RWPE2 (cell line): Measurements from ENCODE around the gene RGS16.
"Not testable (repeated sequence)": the region's sequence is repeated elsewhere in the genome, so short reads cannot be mapped to it uniquely, and the experiment has no call there.

ENCODE experiments used
- ATAC-seq: fragments of 200-7000 bp; cut with Tn5 transposase; 3 replicates; pipeline ENCODE4 v1.9.1; 2021; ENCODE audit warnings: low read depth
- DNase-seq: peaks from one replicate; pipeline ENCODE4 v3.0.0-alpha.2; 2020; ENCODE audit warnings: low spot score
- H3K27ac ChIP-seq: fragments of 450-650 bp; 2 replicates; pipeline ENCODE4 v1.5.1; 2017; ENCODE audit warnings: mild to moderate bottlenecking; ENCODE audit not compliant: poor library complexity, severe bottlenecking
- H3K27me3 ChIP-seq: fragments of 250-450 bp; sonication (Bioruptor Pico); 2 replicates; pipeline ENCODE4 v1.5.1; 2021; ENCODE audit warnings: mild to moderate bottlenecking, moderate library complexity; ENCODE audit not compliant: insufficient read depth, poor library complexity, severe bottlenecking
- H3K36me3 ChIP-seq: fragments of 250-450 bp; sonication (Bioruptor Pico); 2 replicates; pipeline ENCODE4 v1.5.1; 2020; ENCODE audit warnings: low read depth, mild to moderate bottlenecking, moderate library complexity
- H3K4me1 ChIP-seq: fragments of 250-450 bp; sonication (Bioruptor Pico); 2 replicates; pipeline ENCODE4 v1.5.1; 2021; ENCODE audit warnings: mild to moderate bottlenecking, moderate library complexity; ENCODE audit not compliant: insufficient read depth, poor library complexity, severe bottlenecking
- H3K4me3 ChIP-seq: fragments of 250-450 bp; sonication (Bioruptor Pico); 2 replicates; pipeline ENCODE4 v1.5.1; 2021; ENCODE audit warnings: mild to moderate bottlenecking, moderate library complexity; ENCODE audit not compliant: severe bottlenecking
- H3K9me3 ChIP-seq: fragments of 250-450 bp; sonication (Bioruptor Pico); 2 replicates; pipeline ENCODE4 v1.5.1; 2021; ENCODE audit warnings: mild to moderate bottlenecking, moderate library complexity; ENCODE audit not compliant: severe bottlenecking
- TF ChIP-seq, protein P1 (sequence below): fragments of 450-650 bp; IDR thresholded peaks from one replicate; pipeline ENCODE4 v1.5.1; 2017; ENCODE audit warnings: mild to moderate bottlenecking, moderate library complexity; ENCODE audit not compliant: poor library complexity, severe bottlenecking

The RGS16 gene

DNA sequence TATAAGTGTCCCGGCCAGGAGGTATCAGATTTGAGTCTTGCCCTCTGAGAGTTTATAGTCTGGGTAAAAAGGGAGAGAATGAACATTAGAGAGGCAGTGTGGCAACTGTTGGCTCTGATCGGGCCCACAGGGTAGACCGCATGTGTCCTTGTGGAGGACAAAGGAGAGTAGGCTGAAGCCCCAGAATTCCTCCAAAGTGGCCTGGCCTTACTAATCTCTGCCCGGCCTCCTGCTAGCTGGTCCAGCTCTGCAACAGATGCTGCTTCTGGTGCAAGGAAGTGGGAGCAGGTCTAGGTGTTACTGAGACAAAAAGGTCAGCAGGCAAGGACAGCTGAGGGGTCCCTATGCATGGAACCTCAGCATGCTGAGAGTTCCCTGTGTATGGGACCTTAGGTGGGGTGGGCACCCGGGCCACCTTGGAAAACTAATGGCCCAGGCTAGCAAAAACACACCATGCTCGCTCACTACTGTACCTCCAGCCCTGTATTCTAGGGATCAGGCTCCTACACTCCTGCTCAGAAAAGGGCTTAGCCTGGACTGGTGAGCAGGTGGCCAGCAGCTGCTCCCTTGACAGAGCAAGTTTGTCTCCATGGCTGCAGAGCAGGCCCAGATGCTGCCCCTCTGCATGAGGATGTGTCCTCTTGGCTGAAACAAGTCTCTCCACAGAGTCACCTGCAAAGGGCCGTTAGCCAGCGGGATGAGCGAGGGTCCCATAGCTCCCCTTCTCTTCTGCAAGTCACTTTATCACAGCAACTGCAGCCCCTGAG is 30.3 kb upstream of the RGS16 start:
- no peaks in the 10 kb centered on the region for H3K36me3 ChIP-seq
- TF ChIP-seq, protein P1, sequence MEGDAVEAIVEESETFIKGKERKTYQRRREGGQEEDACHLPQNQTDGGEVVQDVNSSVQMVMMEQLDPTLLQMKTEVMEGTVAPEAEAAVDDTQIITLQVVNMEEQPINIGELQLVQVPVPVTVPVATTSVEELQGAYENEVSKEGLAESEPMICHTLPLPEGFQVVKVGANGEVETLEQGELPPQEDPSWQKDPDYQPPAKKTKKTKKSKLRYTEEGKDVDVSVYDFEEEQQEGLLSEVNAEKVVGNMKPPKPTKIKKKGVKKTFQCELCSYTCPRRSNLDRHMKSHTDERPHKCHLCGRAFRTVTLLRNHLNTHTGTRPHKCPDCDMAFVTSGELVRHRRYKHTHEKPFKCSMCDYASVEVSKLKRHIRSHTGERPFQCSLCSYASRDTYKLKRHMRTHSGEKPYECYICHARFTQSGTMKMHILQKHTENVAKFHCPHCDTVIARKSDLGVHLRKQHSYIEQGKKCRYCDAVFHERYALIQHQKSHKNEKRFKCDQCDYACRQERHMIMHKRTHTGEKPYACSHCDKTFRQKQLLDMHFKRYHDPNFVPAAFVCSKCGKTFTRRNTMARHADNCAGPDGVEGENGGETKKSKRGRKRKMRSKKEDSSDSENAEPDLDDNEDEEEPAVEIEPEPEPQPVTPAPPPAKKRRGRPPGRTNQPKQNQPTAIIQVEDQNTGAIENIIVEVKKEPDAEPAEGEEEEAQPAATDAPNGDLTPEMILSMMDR = no peak
- no peaks in the 10 kb centered on the region for H3K27me3 ChIP-seq
- H3K27ac ChIP-seq = no peak overlapping the region
- H3K4me1 ChIP-seq = no peaks in the 10 kb centered on the region
- H3K9me3 ChIP-seq = no peaks in the 10 kb centered on the region
- no peak overlapping the region for H3K4me3 ChIP-seq
- DNase-seq = no peak
- no peak; the same call in 2 of the 3 replicates for ATAC-seq

DNA sequence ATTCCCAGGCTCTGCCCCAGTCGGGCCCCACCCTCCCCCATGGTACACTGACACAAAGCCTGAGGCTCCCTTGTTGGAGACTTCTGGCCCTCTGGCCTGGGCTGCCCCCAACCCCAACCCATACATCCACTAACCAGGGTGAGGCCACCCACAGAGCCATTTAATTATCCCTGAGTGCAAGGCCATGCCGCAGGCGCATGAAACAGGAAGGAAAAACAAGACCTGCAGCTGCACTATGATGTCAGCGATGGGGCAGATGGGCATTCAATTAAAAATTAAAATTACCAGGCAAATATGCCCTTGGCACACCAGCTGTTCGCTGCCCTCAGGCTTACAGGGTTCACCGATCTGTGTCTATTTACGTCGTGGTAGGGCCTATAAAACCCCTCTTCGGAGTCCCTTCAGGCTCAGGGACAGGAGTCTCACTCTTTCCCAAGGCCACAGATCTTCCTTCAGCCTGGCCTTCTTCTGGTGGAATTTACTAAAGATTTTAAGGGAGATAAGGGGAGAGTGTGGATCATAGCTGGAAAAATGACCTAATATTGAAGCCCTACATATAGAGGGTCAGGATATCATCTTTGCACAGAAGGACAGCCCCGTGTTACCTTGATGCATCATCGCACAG is 29.6 kb upstream of the RGS16 start:
- H3K4me1 ChIP-seq = no peaks in the 10 kb centered on the region

DNA sequence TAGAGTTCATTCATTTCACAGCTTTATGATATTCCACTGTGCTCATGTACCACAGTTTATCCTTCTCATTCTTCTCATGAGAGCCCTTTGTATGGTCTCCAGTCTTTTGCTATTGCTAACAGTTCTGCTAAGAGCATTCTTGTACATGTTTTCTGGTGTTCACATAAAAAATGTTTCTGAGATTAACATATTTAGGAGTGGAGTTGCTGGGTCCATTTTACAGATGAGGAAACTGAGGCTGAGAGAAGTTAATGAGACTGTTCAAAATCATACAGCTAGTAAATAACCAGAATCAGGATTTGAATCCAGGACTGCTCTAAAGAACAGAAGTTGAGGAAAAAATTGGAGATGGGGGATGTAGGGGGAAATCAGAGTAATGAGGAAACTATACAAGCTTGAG is 28.8 kb upstream of the RGS16 start:
- DNase-seq = no peak
- Histone ChIP-seq H3K4me1 (no peaks in the 10 kb centered on the region), H3K4me3 (no peak overlapping the region), H3K9me3 (no peaks in the 10 kb centered on the region), H3K27me3 (no peaks in the 10 kb centered on the region), H3K27ac (no peak overlapping the region), H3K36me3 (no peaks in the 10 kb centered on the region)
- ATAC-seq = no peak
- TF ChIP-seq, protein P1 = no peak

More for the DNA sequence above, 29.6 kb upstream of the RGS16 start:
- H3K36me3 ChIP-seq = no peaks in the 10 kb centered on the region
- H3K9me3 ChIP-seq = no peaks in the 10 kb centered on the region
- no peak overlapping the region for H3K27ac ChIP-seq
- TF ChIP-seq, protein P1 = no peak
- no peak overlapping the region for H3K4me3 ChIP-seq
- DNase-seq = no peak
- H3K27me3 ChIP-seq = no peaks in the 10 kb centered on the region
- ATAC-seq = no peak

DNA sequence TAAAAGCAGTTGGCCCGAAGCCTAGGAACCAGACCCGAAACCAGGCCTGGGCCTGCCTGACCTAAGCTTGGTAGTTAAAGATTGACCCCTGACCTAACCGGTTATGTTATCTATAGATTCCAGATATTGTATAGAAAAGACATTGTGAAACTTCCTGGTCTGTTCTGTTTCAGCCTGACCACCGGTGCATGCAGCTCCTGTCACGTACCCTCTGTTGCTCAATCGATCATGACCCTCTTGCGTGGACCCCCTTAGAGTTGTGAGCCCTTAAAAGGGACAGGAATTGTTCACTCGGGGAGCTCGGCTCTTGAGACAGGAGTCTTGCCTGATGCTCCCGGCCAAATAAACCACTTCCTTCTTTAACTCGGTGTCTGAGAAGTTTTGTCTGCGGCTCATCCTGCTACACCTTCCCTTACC is 28.3 kb upstream of the RGS16 start:
- H3K4me1 ChIP-seq, H3K27me3 ChIP-seq, ATAC-seq, H3K36me3 ChIP-seq, H3K9me3 ChIP-seq, DNase-seq, H3K27ac ChIP-seq, H3K4me3 ChIP-seq: not testable (repeated sequence)

DNA sequence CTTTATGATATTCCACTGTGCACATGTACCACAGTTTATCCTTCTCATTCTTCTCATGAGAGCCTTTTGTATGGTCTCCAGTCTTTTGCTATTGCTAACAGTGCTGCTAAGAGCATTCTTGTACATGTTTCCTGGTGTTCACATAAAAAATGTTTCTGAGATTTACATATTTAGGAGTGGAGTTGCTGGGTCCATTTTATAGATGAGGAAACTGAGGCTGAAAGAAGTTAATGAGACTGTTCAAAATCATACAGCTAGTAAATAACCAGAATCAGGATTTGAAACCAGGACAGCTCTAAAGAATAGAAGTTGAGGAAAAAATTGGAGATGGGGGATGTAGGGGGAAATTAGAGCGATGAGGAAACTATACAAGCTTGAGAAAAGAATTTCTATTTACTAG is 27.8 kb upstream of the RGS16 start:
- Histone ChIP-seq H3K36me3 (no peaks in the 10 kb centered on the region), H3K27me3 (no peaks in the 10 kb centered on the region), H3K9me3 (no peaks in the 10 kb centered on the region), H3K4me3 (no peak overlapping the region), H3K4me1 (no peaks in the 10 kb centered on the region), H3K27ac (no peak overlapping the region)
- TF ChIP-seq, protein P1 = no peak
- ATAC-seq (no peak), DNase-seq (no peak)
